Thoracic aorta (tissue), 2 donors: ENCODE data around the gene CNTNAP2. TPM values are rescaled to one million over a fixed set of nuclear protein-coding genes. Genes with fewer than 3 reads are reported as not detected.

Experiments used
- ATAC-seq: fragments of 150-250 bp; one replicate; pipeline ENCODE4 v1.8.0; 2017; ENCODE audit warnings: low read depth; ENCODE audit not compliant: insufficient number of reproducible peaks, low FRiP score
- DNase-seq: peaks from one replicate; pipeline ENCODE4 v3.0.0-alpha.2; 2020; ENCODE audit warnings: low spot score
- H3K27ac ChIP-seq, 2 donors: fragments of 200-600 bp; sonication (generic); 1 replicate in 1 of 2; 2 replicates in 1 of 2; pipeline ENCODE4 v1.5.1; 2016; ENCODE audit warnings: mild to moderate bottlenecking in 2 of 2, moderate library complexity in 2 of 2
- H3K27me3 ChIP-seq: fragments of 200-600 bp; sonication (generic); replicated peaks from 2 replicates; pipeline ENCODE4 v1.6.0; 2016; ENCODE audit warnings: mild to moderate bottlenecking; ENCODE audit not compliant: insufficient read depth
- H3K36me3 ChIP-seq: fragments of 200-600 bp; sonication (generic); one replicate; pipeline ENCODE4 v1.5.1; 2016
- H3K4me1 ChIP-seq, 2 donors: fragments of 200-600 bp; sonication (generic); 1 replicate in 1 of 2; 2 replicates in 1 of 2; pipeline versions ENCODE4 v1.5.1 to v1.6.0; 2016; ENCODE audit warnings: low read depth in 2 of 2, mild to moderate bottlenecking in 1 of 2; ENCODE audit not compliant: control insufficient read depth in 1 of 2
- H3K4me3 ChIP-seq: fragments of 200-600 bp; sonication (generic); 2 replicates; pipeline ENCODE4 v1.5.1; 2016; ENCODE audit warnings: mild to moderate bottlenecking
- H3K9me3 ChIP-seq: fragments of 200-600 bp; sonication (generic); 2 replicates; pipeline ENCODE4 v1.5.1; 2016
- CTCF ChIP-seq: fragments of 200-600 bp; sonication (generic); IDR thresholded peaks from one replicate; pipeline ENCODE4 v1.5.1; 2019; ENCODE audit warnings: antibody characterized with exemption
- total RNA-seq, 2 donors: library from RNA; depleted of rRNA; stranded (reverse); fragments of >200 nt; gene quantifications; one replicate each; pipeline versions ENCODE4 v1.1.0 to v1.2.3, GENCODE V29; 2016

The CNTNAP2 gene
- total RNA-seq, 2 donors from 2014 or later: not detected

GRCh38 chr7:147916573-147916972, 1800.0 kb downstream of the CNTNAP2 start:
- Histone ChIP-seq H3K9me3 (no peaks in the 10 kb centered on the region), H3K4me3 (no peak overlapping the region), H3K27me3 (no peaks in the 10 kb centered on the region), H3K36me3 (no peaks in the 10 kb centered on the region), H3K4me1 (peaks cover 0 to 8% of the 10 kb centered on the region in 2 donors), H3K27ac (no peak overlapping the region)
- no peak for TF ChIP-seq CTCF
- no peak for DNase-seq
- no peak for ATAC-seq

GRCh38 chr7:147923841-147924240, 1807.2 kb downstream of the CNTNAP2 start:
- H3K27me3 ChIP-seq: no peaks in the 10 kb centered on the region
- H3K27ac ChIP-seq: no peak overlapping the region
- DNase-seq: no peak
- no peak for TF ChIP-seq CTCF
- H3K36me3 ChIP-seq: no peaks in the 10 kb centered on the region
- ATAC-seq: no peak
- no peaks in the 10 kb centered on the region for H3K9me3 ChIP-seq
- no peaks in the 10 kb centered on the region for H3K4me1 ChIP-seq
- H3K4me3 ChIP-seq: no peak overlapping the region

GRCh38 chr7:147937428-147937827, 1820.8 kb downstream of the CNTNAP2 start:
- no peaks in the 10 kb centered on the region for H3K4me1 ChIP-seq
- TF ChIP-seq CTCF: no peak
- no peaks in the 10 kb centered on the region for H3K9me3 ChIP-seq
- no peaks in the 10 kb centered on the region for H3K36me3 ChIP-seq
- ATAC-seq (no peak), DNase-seq (no peak)
- no peak overlapping the region for H3K4me3 ChIP-seq
- H3K27ac ChIP-seq: no peak overlapping the region
- no peaks in the 10 kb centered on the region for H3K27me3 ChIP-seq

GRCh38 chr7:147941381-147941780, 1824.8 kb downstream of the CNTNAP2 start:
- no peaks in the 10 kb centered on the region for H3K4me1 ChIP-seq
- TF ChIP-seq CTCF: no peak
- H3K36me3 ChIP-seq: no peaks in the 10 kb centered on the region
- H3K9me3 ChIP-seq: no peaks in the 10 kb centered on the region
- no peaks in the 10 kb centered on the region for H3K27me3 ChIP-seq
- DNase-seq (no peak), ATAC-seq (no peak)
- no peak overlapping the region for H3K27ac ChIP-seq
- no peak overlapping the region for H3K4me3 ChIP-seq

- ATAC-seq: no peak
Measured at GRCh38 chr7:147944321-147944720, 1827.7 kb downstream of the CNTNAP2 start.

More at GRCh38 chr7:147944321-147944720, 1827.7 kb downstream of the CNTNAP2 start:
- no peak for DNase-seq
- H3K4me1 ChIP-seq: no peaks in the 10 kb centered on the region
- H3K27ac ChIP-seq: no peak overlapping the region
- no peaks in the 10 kb centered on the region for H3K9me3 ChIP-seq
- no peaks in the 10 kb centered on the region for H3K27me3 ChIP-seq
- TF ChIP-seq CTCF: no peak
- H3K4me3 ChIP-seq: no peak overlapping the region
- H3K36me3 ChIP-seq: no peaks in the 10 kb centered on the region
